ENCODE results near the gene LRRK1.
"Not testable (repeated sequence)": the region's sequence is repeated elsewhere in the genome, so short reads cannot be mapped to it uniquely, and the experiment has no call there.

Gene LRRK1

GRCh38 chr15:101071651-101072050 lies 152.5 kb downstream of the LRRK1 start:
- no peak for ATAC-seq (ENCODE audit: insufficient read depth, low read depth)
- Histone ChIP-seq H3K4me1 (ENCODE audit: insufficient read depth, low read length) (peaks cover 13% of the 10 kb centered on the region), H3K9ac (ENCODE audit: low read depth, low read length) (no peak overlapping the region), H3K36me3 (ENCODE audit: insufficient read depth, low read length) (no peaks in the 10 kb centered on the region), H3K9me3 (ENCODE audit: insufficient read depth, low read length, severe bottlenecking) (no peaks in the 10 kb centered on the region), H3K27ac (ENCODE audit: low read length) (no peak overlapping the region), H3K4me3 (ENCODE audit: low read depth in 1 of 2, low read length in 2 of 2) (no peak overlapping the region), H3K79me2 (ENCODE audit: insufficient read depth, low read length) (no peaks in the 10 kb centered on the region), H2AFZ (ENCODE audit: low read depth, low read length) (no peak overlapping the region), H4K20me1 (ENCODE audit: insufficient read depth, low read length) (no peaks in the 10 kb centered on the region), H3K4me2 (ENCODE audit: insufficient read depth, low read length) (no peak overlapping the region), H3K27me3 (ENCODE audit: insufficient read depth, low read length, poor library complexity) (no peaks in the 10 kb centered on the region)
- TF ChIP-seq EZH2 (IDR thresholded peaks at IDR 0.05; ENCODE audit: borderline replicate concordance, low read depth, low read length, severe bottlenecking), result no peak
- TF ChIP-seq, protein P1, sequence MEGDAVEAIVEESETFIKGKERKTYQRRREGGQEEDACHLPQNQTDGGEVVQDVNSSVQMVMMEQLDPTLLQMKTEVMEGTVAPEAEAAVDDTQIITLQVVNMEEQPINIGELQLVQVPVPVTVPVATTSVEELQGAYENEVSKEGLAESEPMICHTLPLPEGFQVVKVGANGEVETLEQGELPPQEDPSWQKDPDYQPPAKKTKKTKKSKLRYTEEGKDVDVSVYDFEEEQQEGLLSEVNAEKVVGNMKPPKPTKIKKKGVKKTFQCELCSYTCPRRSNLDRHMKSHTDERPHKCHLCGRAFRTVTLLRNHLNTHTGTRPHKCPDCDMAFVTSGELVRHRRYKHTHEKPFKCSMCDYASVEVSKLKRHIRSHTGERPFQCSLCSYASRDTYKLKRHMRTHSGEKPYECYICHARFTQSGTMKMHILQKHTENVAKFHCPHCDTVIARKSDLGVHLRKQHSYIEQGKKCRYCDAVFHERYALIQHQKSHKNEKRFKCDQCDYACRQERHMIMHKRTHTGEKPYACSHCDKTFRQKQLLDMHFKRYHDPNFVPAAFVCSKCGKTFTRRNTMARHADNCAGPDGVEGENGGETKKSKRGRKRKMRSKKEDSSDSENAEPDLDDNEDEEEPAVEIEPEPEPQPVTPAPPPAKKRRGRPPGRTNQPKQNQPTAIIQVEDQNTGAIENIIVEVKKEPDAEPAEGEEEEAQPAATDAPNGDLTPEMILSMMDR (IDR thresholded peaks at IDR 0.05; ENCODE audit: borderline replicate concordance, extremely low read depth, low read length, poor library complexity, severe bottlenecking), result no peak
- no peak for DNase-seq

- DNase-seq; H3K27me3 ChIP-seq (ENCODE audit: insufficient read depth, low read length, poor library complexity); H3K79me2 ChIP-seq (ENCODE audit: insufficient read depth, low read length); H3K36me3 ChIP-seq (ENCODE audit: insufficient read depth, low read length); H3K4me3 ChIP-seq (ENCODE audit: low read depth in 1 of 2, low read length in 2 of 2); H4K20me1 ChIP-seq (ENCODE audit: insufficient read depth, low read length); H3K9me3 ChIP-seq (ENCODE audit: insufficient read depth, low read length, severe bottlenecking); H2AFZ ChIP-seq (ENCODE audit: low read depth, low read length); H3K27ac ChIP-seq (ENCODE audit: low read length); H3K4me2 ChIP-seq (ENCODE audit: insufficient read depth, low read length); H3K9ac ChIP-seq (ENCODE audit: low read depth, low read length); ATAC-seq (ENCODE audit: insufficient read depth, low read depth): not testable (repeated sequence)
- H3K4me1 ChIP-seq (ENCODE audit: insufficient read depth, low read length), result peaks cover 13% of the 10 kb centered on the region
Measured at GRCh38 chr15:101072235-101072634, 153.1 kb downstream of the LRRK1 start.

- not testable (repeated sequence) for H3K27me3 ChIP-seq (ENCODE audit: insufficient read depth, low read length, poor library complexity); H3K36me3 ChIP-seq (ENCODE audit: insufficient read depth, low read length); H4K20me1 ChIP-seq (ENCODE audit: insufficient read depth, low read length); H3K4me2 ChIP-seq (ENCODE audit: insufficient read depth, low read length); H3K4me3 ChIP-seq (ENCODE audit: low read depth in 1 of 2, low read length in 2 of 2); ATAC-seq (ENCODE audit: insufficient read depth, low read depth); H3K27ac ChIP-seq (ENCODE audit: low read length); H3K9ac ChIP-seq (ENCODE audit: low read depth, low read length); DNase-seq; H3K4me1 ChIP-seq (ENCODE audit: insufficient read depth, low read length); H3K79me2 ChIP-seq (ENCODE audit: insufficient read depth, low read length); H2AFZ ChIP-seq (ENCODE audit: low read depth, low read length); H3K9me3 ChIP-seq (ENCODE audit: insufficient read depth, low read length, severe bottlenecking)
Measured at GRCh38 chr15:101077806-101078668, 158.9 kb downstream of the LRRK1 start.

GRCh38 chr15:101078669-101079323 lies 159.6 kb downstream of the LRRK1 start:
- Histone ChIP-seq H4K20me1 (ENCODE audit: insufficient read depth, low read length) (no peaks in the 10 kb centered on the region), H2AFZ (ENCODE audit: low read depth, low read length) (no peak overlapping the region), H3K36me3 (ENCODE audit: insufficient read depth, low read length) (no peaks in the 10 kb centered on the region), H3K9me3 (ENCODE audit: insufficient read depth, low read length, severe bottlenecking) (no peaks in the 10 kb centered on the region), H3K27ac (ENCODE audit: low read length) (no peak overlapping the region), H3K4me3 (ENCODE audit: low read depth in 1 of 2, low read length in 2 of 2) (no peak overlapping the region), H3K9ac (ENCODE audit: low read depth, low read length) (no peak overlapping the region), H3K4me1 (ENCODE audit: insufficient read depth, low read length) (no peaks in the 10 kb centered on the region), H3K4me2 (ENCODE audit: insufficient read depth, low read length) (no peak overlapping the region), H3K27me3 (ENCODE audit: insufficient read depth, low read length, poor library complexity) (no peaks in the 10 kb centered on the region), H3K79me2 (ENCODE audit: insufficient read depth, low read length) (no peaks in the 10 kb centered on the region)
- DNase-seq (no peak), ATAC-seq (ENCODE audit: insufficient read depth, low read depth) (no peak)
- TF ChIP-seq EZH2 (IDR thresholded peaks at IDR 0.05; ENCODE audit: borderline replicate concordance, low read depth, low read length, severe bottlenecking), result no peak
- TF ChIP-seq, protein P1 (IDR thresholded peaks at IDR 0.05; ENCODE audit: borderline replicate concordance, extremely low read depth, low read length, poor library complexity, severe bottlenecking), result no peak
